K562 (cell line): Measurements from ENCODE around the gene HSDL1. TPM values are rescaled to one million over a fixed set of nuclear protein-coding genes. Genes with fewer than 3 reads are reported as not detected.

Experiments
- ATAC-seq: fragments of 200-7000 bp; cut with Tn5 transposase; 3 replicates; pipeline ENCODE4 v1.9.1; 2020; ENCODE audit warnings: moderate library complexity
- BruUV-seq: library from RNA; stranded (reverse); fragments of 400-500 nt; replicated peaks from 2 replicates; lab custom pipeline; 2021; lab: Mats Ljungman, UMichigan
- CTCF ChIA-PET: fragments of 300-600 bp; formaldehyde crosslinking; extraction: SDS; loops from one replicate; lab custom pipeline; 2021; ENCODE audit warnings: low intra/inter-chr PET ratio; lab: Yijun Ruan, JAX
- POLR2A ChIA-PET: fragments of 300-600, 350-650 bp; sonication (Branson Sonifier 250); formaldehyde crosslinking; extraction: SDS; loops from one replicate; lab custom pipeline; 2021; ENCODE audit warnings: antibody characterized with exemption, inconsistent platforms; lab: Yijun Ruan, JAX
- DNase-seq, 4 experiments: peaks; one replicate each; pipeline versions ENCODE4 v3.0.0 to v3.0.0-alpha.2; 2011 to 2018; ENCODE audit warnings: low spot score in 3 of 4, mixed read lengths in 3 of 4; ENCODE audit errors: extremely low read depth in 1 of 4
- FAIRE-seq: peaks from 2 replicates; lab custom pipeline; 2011; peaks lifted over from hg19 to GRCh38; lab: Jason Lieb, UNC
- H2AFZ ChIP-seq: 2 replicates; pipeline ENCODE4 v1.6.0; 2011; ENCODE audit warnings: low read depth, low read length, control low read depth, inconsistent platforms
- H3K27ac ChIP-seq: fragments of 200-600 bp; 3 replicates; pipeline ENCODE4 v1.8.0; 2011; ENCODE audit warnings: low read depth, mild to moderate bottlenecking, control low read depth, inconsistent platforms, low read length, moderate library complexity, mixed read lengths; ENCODE audit errors: extremely low read depth
- H3K27me3 ChIP-seq, 2 experiments: fragments of 300-600 bp in 1 of 2; 2 replicates in 1 of 2; 3 replicates in 1 of 2; pipeline versions ENCODE4 v1.6.0 to v1.8.0; 2011; ENCODE audit warnings: inconsistent platforms in 2 of 2, low read length in 2 of 2, mild to moderate bottlenecking in 1 of 2, mixed read lengths in 1 of 2, moderate library complexity in 1 of 2; ENCODE audit not compliant: control insufficient read depth in 2 of 2, insufficient read depth in 2 of 2
- H3K36me3 ChIP-seq: fragments of 300-600 bp; 3 replicates; pipeline ENCODE4 v1.8.0; 2011; ENCODE audit warnings: mild to moderate bottlenecking, low read length, inconsistent platforms; ENCODE audit not compliant: control insufficient read depth, insufficient read depth
- H3K4me1 ChIP-seq, 2 experiments: fragments of 200-600 bp in 1 of 2; replicated peaks in 1 of 2; 2 replicates in 1 of 2; 3 replicates in 1 of 2; pipeline versions ENCODE4 v1.5.1 to v1.8.0; 2011; ENCODE audit warnings: inconsistent platforms in 2 of 2, low read length in 2 of 2, mild to moderate bottlenecking in 1 of 2, mixed read lengths in 1 of 2, moderate library complexity in 1 of 2; ENCODE audit not compliant: control insufficient read depth in 2 of 2, insufficient read depth in 2 of 2
- H3K4me2 ChIP-seq: 2 replicates; pipeline ENCODE4 v1.6.1; 2011; ENCODE audit warnings: low read length, control low read depth, inconsistent platforms, mixed read lengths; ENCODE audit not compliant: insufficient read depth
- H3K4me3 ChIP-seq: fragments of 200-600 bp; sonication (generic), shearing (Covaris generic); 2 replicates; pipeline ENCODE4 v1.5.1; 2016; ENCODE audit warnings: control low read depth, inconsistent platforms
- H3K79me2 ChIP-seq: fragments of 200-600 bp; 3 replicates; pipeline ENCODE4 v1.8.0; 2011; ENCODE audit warnings: low read length, inconsistent platforms; ENCODE audit not compliant: control insufficient read depth, insufficient read depth
- H3K9ac ChIP-seq, 2 experiments: 2 replicates each; pipeline versions ENCODE4 v1.6.0 to v1.6.1; 2011; ENCODE audit warnings: low read depth in 2 of 2, low read length in 2 of 2, control low read depth in 1 of 2, inconsistent platforms in 1 of 2, mild to moderate bottlenecking in 1 of 2, mixed read lengths in 1 of 2; ENCODE audit not compliant: insufficient read depth in 1 of 2
- H3K9me1 ChIP-seq: one replicate; pipeline ENCODE4 v1.6.0; 2011; ENCODE audit warnings: inconsistent platforms, mild to moderate bottlenecking, low read length, moderate library complexity; ENCODE audit not compliant: control insufficient read depth, insufficient read depth
- H3K9me3 ChIP-seq: replicated peaks from 2 replicates; pipeline ENCODE4 v1.5.1; 2011; ENCODE audit warnings: low read depth, low read length, inconsistent platforms; ENCODE audit not compliant: control insufficient read depth, insufficient read depth
- H4K20me1 ChIP-seq: replicated peaks from 2 replicates; pipeline ENCODE4 v1.6.1; 2011; ENCODE audit warnings: low read length, inconsistent platforms, mixed read lengths; ENCODE audit not compliant: control insufficient read depth, insufficient read depth
- BDP1 ChIP-seq: IDR thresholded peaks from 3 replicates; pipeline ENCODE4 v1.6.1; 2011; ENCODE audit not compliant: insufficient read length, insufficient read depth
- CREM ChIP-seq: IDR thresholded peaks from 2 replicates; pipeline ENCODE4 v1.6.1; 2014; ENCODE audit warnings: antibody characterized with exemption, low read depth
- HLTF ChIP-seq: fragments of 450-650 bp; IDR thresholded peaks from 2 replicates; pipeline ENCODE4 v1.6.1; 2016
- IRF9 ChIP-seq: fragments of 450-650 bp; IDR thresholded peaks from 2 replicates; pipeline ENCODE4 v1.6.1; 2016; ENCODE audit warnings: missing biosample characterization, missing genetic modification characterization
- KLF13 ChIP-seq: fragments of 450-650 bp; IDR thresholded peaks from 2 replicates; pipeline ENCODE4 v1.6.1; 2016; ENCODE audit warnings: missing genetic modification characterization, low read depth, mild to moderate bottlenecking, missing compliant biosample characterization, moderate library complexity, borderline replicate concordance
- MYNN ChIP-seq, 2 experiments: sonication (generic); formaldehyde crosslinking in 1 of 2; IDR thresholded peaks; 2 replicates each; pipeline versions ENCODE4 v1.5.0 to v1.6.1; 2016 to 2020; ENCODE audit warnings: antibody characterized with exemption in 1 of 2, missing genetic modification reagents in 1 of 2
- NFATC3 ChIP-seq: fragments of 450-650 bp; IDR thresholded peaks from 2 replicates; pipeline ENCODE4 v1.6.1; 2017; ENCODE audit warnings: mild to moderate bottlenecking
- PHB ChIP-seq: fragments of 250-450 bp; sonication (Bioruptor Pico); IDR thresholded peaks from 2 replicates; pipeline ENCODE4 v1.5.0; 2021
- PREB ChIP-seq: sonication (generic); formaldehyde crosslinking; IDR thresholded peaks from 2 replicates; pipeline ENCODE4 v1.8.1; 2023; ENCODE audit warnings: mild to moderate bottlenecking, missing genetic modification reagents
- SFPQ ChIP-seq: fragments of 200-400 bp; formaldehyde crosslinking; IDR thresholded peaks from 2 replicates; pipeline ENCODE4 v1.6.1; 2017; ENCODE audit warnings: mild to moderate bottlenecking, low read depth, low read length, moderate library complexity
- SIRT6 ChIP-seq: IDR thresholded peaks from one replicate; pipeline ENCODE4 v1.6.1; 2012; ENCODE audit warnings: low read depth, mild to moderate bottlenecking, control low read depth, inconsistent platforms, low read length, moderate library complexity
- SMARCA5 ChIP-seq: fragments of 450-650 bp; IDR thresholded peaks from 2 replicates; pipeline ENCODE4 v1.6.1; 2016
- TEAD1 ChIP-seq, 2 experiments: fragments of 450-650 bp in 1 of 2; sonication (generic) in 1 of 2; formaldehyde crosslinking; IDR thresholded peaks; 2 replicates each; pipeline versions ENCODE4 v1.4.0 to v1.8.0; 2020 to 2022; ENCODE audit warnings: mild to moderate bottlenecking in 2 of 2, missing genetic modification reagents in 1 of 2
- U2AF2 ChIP-seq: fragments of 200-400 bp; formaldehyde crosslinking; optimal IDR thresholded peaks from 2 replicates; pipeline ENCODE3; 2017; ENCODE audit warnings: low read depth, mild to moderate bottlenecking, low read length
- ZNF561 ChIP-seq: fragments of 450-650 bp; formaldehyde crosslinking; conservative IDR thresholded peaks from 2 replicates; pipeline ENCODE4 v1.4.0; 2020; ENCODE audit warnings: mild to moderate bottlenecking, moderate library complexity
- ZNF583 ChIP-seq: fragments of 250-450 bp; sonication (Bioruptor Pico); IDR thresholded peaks from 2 replicates; pipeline ENCODE4 v1.4.0; 2020
- ZNF695 ChIP-seq: fragments of 450-650 bp; formaldehyde crosslinking; IDR thresholded peaks from 2 replicates; pipeline ENCODE4 v1.4.0; 2020; ENCODE audit warnings: mild to moderate bottlenecking, moderate library complexity
- WGBS: fragments of 100-300 bp; shearing (Covaris generic); methylation state at CpG from one replicate; pipeline ENCODE4 v1.1.6; 2016; ENCODE audit warnings: low coverage, mixed read lengths; ENCODE audit not compliant: insufficient coverage; ENCODE audit errors: missing lambda C conversion rate; 5-methylcytosine and 5-hydroxymethylcytosine counted together
- in situ Hi-C: fragments of 300-500 bp; cut with MboI; formaldehyde crosslinking; loops from 4 replicates; pipeline ENCODE4 v1.15.0; 2018; ENCODE audit warnings: inconsistent platforms, mixed read lengths
- intact Hi-C: fragments of 100-400 bp; cut with micrococcal nuclease; formaldehyde crosslinking; loops from 2 replicates; pipeline ENCODE4 v1.14.2; 2022
- polyA plus RNA-seq, 8 experiments: library from polyadenylated mRNA; depleted of rRNA in 4 of 8; stranded (reverse) in 5 of 8; unstranded in 3 of 8; fragments of >200 nt; fragmentation: Nextera tagmentation in 2 of 8; fragmentation: Illumina TruSeq in 1 of 8; extraction: Ambion mirVana in 2 of 8; extraction: Trizol in 1 of 8; gene quantifications; 2 replicates each; pipeline versions ENCODE4 v1.2.1 to v1.2.3, GENCODE V29; 2011 to 2014; ENCODE audit warnings: inconsistent platforms in 1 of 8, missing spikeins in 1 of 8
- total RNA-seq, 7 experiments: library from RNA; depleted of rRNA in 6 of 7; stranded (reverse); fragments of >200 nt in 6 of 7; fragmentation: Illumina TruSeq in 2 of 7; extraction: Trizol in 2 of 7; gene quantifications; 2 replicates each; pipeline versions ENCODE4 v1.2.1 to v1.2.3, GENCODE V29; 2011 to 2021; ENCODE audit warnings: low replicate concordance in 1 of 7

Gene HSDL1
- total and polyA plus RNA-seq, 9 of the 15 experiments (the other 6 are each of a cell fraction or from before 2014, with no cell fraction given), result 14.8 to 41.2 (median 27.7) TPM

- no peak for DNase-seq
- H3K4me1 ChIP-seq, result peaks cover 5 to 11% of the 10 kb centered on the region in 2 experiments; a peak in 3 of 5 replicates
- H3K27ac ChIP-seq, result no peak overlapping the region
- peaks cover 38% of the 10 kb centered on the region; the same call in 1 of the 3 replicates for H3K36me3 ChIP-seq
- TF ChIP-seq NFATC3 (no peak), SMARCA5 (no peak), KLF13 (tag) (no peak), CREM (no peak), U2AF2 (no peak), HLTF (no peak), MYNN (IDR thresholded peaks at IDR 0.05) (no peak), MYNN (CRISPR knock-in tag; IDR thresholded peaks at IDR 0.05) (no peak), SFPQ (no peak), ZNF695 (CRISPR knock-in tag) (no peak), BDP1 (no peak), PHB (CRISPR knock-in tag) (no peak), ZNF583 (CRISPR knock-in tag) (no peak), TEAD1 (CRISPR knock-in tag; IDR thresholded peaks at IDR 0.05) (no peak), PREB (no peak), ZNF561 (CRISPR knock-in tag) (no peak), SIRT6 (no peak), IRF9 (tag) (no peak)
- TF ChIP-seq, all 486 proteins: peak for 0
- no peak overlapping the region for H3K4me2 ChIP-seq
- ATAC-seq, result no peak
- POLR2A ChIA-PET, result interaction anchor here (1.0 to 9.6 kb wide), 2 partner anchors 11 to 12 kb away, joined by 3 to 145 read pairs; partner anchors contain the start of gene MBTPS1
- no peak for FAIRE-seq
- WGBS, result 77% methylated on average over 5 of the region's 5 CpGs
- no peaks in the 10 kb centered on the region for H4K20me1 ChIP-seq
- H3K27me3 ChIP-seq, result no peaks in the 10 kb centered on the region
- in situ Hi-C loops (no loop called here), intact Hi-C loops (no loop called here)
- no peak overlapping the region for H3K9ac ChIP-seq
- no peaks in the 10 kb centered on the region for H3K9me1 ChIP-seq
- no peaks in the 10 kb centered on the region for H3K9me3 ChIP-seq
- no TSS peak for BruUV-seq
- H3K4me3 ChIP-seq, result no peak overlapping the region
- CTCF ChIA-PET, result no interaction called here
- H2AFZ ChIP-seq, result no peak overlapping the region
- H3K79me2 ChIP-seq, result peaks cover 11% of the 10 kb centered on the region
These were observed 13.9 kb downstream of the HSDL1 start for GRCh38 chr16:84131117-84131516.
